Airway epithelial cell (primary cell): ENCODE results near the gene NDC1. TPM values are rescaled to one million over a fixed set of nuclear protein-coding genes. Genes with fewer than 3 reads are reported as not detected.

Source experiments
- total RNA-seq: library from RNA; depleted of rRNA; stranded (reverse); fragments of >200 nt; gene quantifications from 2 replicates; pipeline ENCODE4 v1.2.3, GENCODE V29; 2015

Gene NDC1
- 20.8 and 35.3 TPM in 2 replicates for total RNA-seq

GRCh38 chr1:53837924-53838653, at the start of gene NDC1:
TSS of gene NDC1 (minus strand) at chr1:53838296. CDS start at chr1:53838261, 35 bp downstream.

GRCh38 chr1:53739109-53739681, 98.9 kb downstream of the NDC1 start, which contains the start of gene GLIS1:
TSS of gene GLIS1 (minus strand) at chr1:53739164. CDS start at chr1:53738064, 1,100 bp downstream.

Other genes starting within 250 kb of the NDC1 start
- 0.33 and 0.49 TPM in 2 replicates for gene GLIS1, start 99.1 kb downstream of the NDC1 start, total RNA-seq
- gene YIPF1, start 51.5 kb upstream of the NDC1 start, total RNA-seq: 20.9 and 22.1 TPM in 2 replicates
- 0.35 TPM in 1 of 2 replicates, not detected in the other for gene DIO1, start 55.9 kb upstream of the NDC1 start, total RNA-seq
- gene IFT25, start 107.4 kb upstream of the NDC1 start, total RNA-seq: 23.1 and 24.7 TPM in 2 replicates
- 41.1 and 41.4 TPM in 2 replicates for gene LRRC42, start 108.1 kb upstream of the NDC1 start, total RNA-seq
- gene LDLRAD1, start 179.9 kb upstream of the NDC1 start, total RNA-seq: 0.35 and 0.42 TPM in 2 replicates
- 141 TPM in 2 replicates for gene TMEM59, start 214.9 kb upstream of the NDC1 start, total RNA-seq
- 2.0 and 2.3 TPM in 2 replicates for gene TCEANC2, start 215.3 kb upstream of the NDC1 start, total RNA-seq